OCI-LY3 (cell line): ENCODE results near the gene GMCL1.

Source experiments
- H2AFZ ChIP-seq: fragments of 200-600, 300-600 bp; shearing (Covaris generic); 2 replicates; pipeline ENCODE4 v1.6.0; 2014; ENCODE audit warnings: antibody characterized with exemption, low read depth, low read length
- H3K27ac ChIP-seq: fragments of 200-600, 300-600 bp; sonication (generic); 2 replicates; pipeline ENCODE4 v1.5.1; 2014; ENCODE audit warnings: mild to moderate bottlenecking, low read length, moderate library complexity, mixed read lengths
- H3K27me3 ChIP-seq: fragments of 200-600, 300-600 bp; sonication (generic); 2 replicates; pipeline ENCODE4 v1.6.1; 2014; ENCODE audit warnings: low read depth, low read length, mixed read lengths
- H3K36me3 ChIP-seq: fragments of 200-600, 300-600 bp; sonication (generic); replicated peaks from 2 replicates; pipeline ENCODE3; 2014; ENCODE audit warnings: low read depth, low read length, mixed read lengths
- H3K4me1 ChIP-seq: fragments of 300-600, 200-600 bp; sonication (generic); 2 replicates; pipeline ENCODE4 v1.6.1; 2014; ENCODE audit warnings: low read length, mixed read lengths
- H3K4me2 ChIP-seq: fragments of 200-600, 300-600 bp; sonication (generic); 2 replicates; pipeline ENCODE4 v1.6.1; 2014; ENCODE audit warnings: low read length, mixed read lengths
- H3K4me3 ChIP-seq: fragments of 300-600, 200-600 bp; sonication (generic); 2 replicates; pipeline ENCODE4 v1.5.1; 2014; ENCODE audit warnings: antibody characterized with exemption, mild to moderate bottlenecking, low read length, moderate library complexity
- H3K79me2 ChIP-seq: fragments of 300-600, 200-600 bp; shearing (Covaris generic); 2 replicates; pipeline ENCODE4 v1.6.1; 2014; ENCODE audit warnings: mild to moderate bottlenecking, low read length, mixed read lengths
- H3K9ac ChIP-seq: fragments of 300-600, 200-600 bp; shearing (Covaris generic); 2 replicates; pipeline ENCODE4 v1.6.0; 2014; ENCODE audit warnings: mild to moderate bottlenecking, low read length, moderate library complexity
- H3K9me3 ChIP-seq: fragments of 200-600, 300-600 bp; shearing (Covaris generic); 2 replicates; pipeline ENCODE4 v1.6.1; 2014; ENCODE audit warnings: low read length, mixed read lengths; ENCODE audit not compliant: insufficient read depth
- H4K20me1 ChIP-seq: fragments of 200-600, 300-600 bp; sonication (generic); 2 replicates; pipeline ENCODE4 v1.6.1; 2016; ENCODE audit warnings: low read length, mixed read lengths; ENCODE audit not compliant: insufficient read depth
- EZH2phosphoT487 ChIP-seq: fragments of 200-600 bp; shearing (Covaris generic); IDR thresholded peaks from 2 replicates; pipeline ENCODE4 v1.6.1; 2018; ENCODE audit warnings: antibody characterized with exemption, mixed run types, low read depth
- TF ChIP-seq, protein P1 (sequence below): fragments of 200-600, 300-600 bp; sonication (generic); IDR thresholded peaks from 2 replicates; pipeline ENCODE4 v1.5.1; 2014; ENCODE audit warnings: antibody characterized with exemption, low read length, low read depth

GMCL1 gene

DNA sequence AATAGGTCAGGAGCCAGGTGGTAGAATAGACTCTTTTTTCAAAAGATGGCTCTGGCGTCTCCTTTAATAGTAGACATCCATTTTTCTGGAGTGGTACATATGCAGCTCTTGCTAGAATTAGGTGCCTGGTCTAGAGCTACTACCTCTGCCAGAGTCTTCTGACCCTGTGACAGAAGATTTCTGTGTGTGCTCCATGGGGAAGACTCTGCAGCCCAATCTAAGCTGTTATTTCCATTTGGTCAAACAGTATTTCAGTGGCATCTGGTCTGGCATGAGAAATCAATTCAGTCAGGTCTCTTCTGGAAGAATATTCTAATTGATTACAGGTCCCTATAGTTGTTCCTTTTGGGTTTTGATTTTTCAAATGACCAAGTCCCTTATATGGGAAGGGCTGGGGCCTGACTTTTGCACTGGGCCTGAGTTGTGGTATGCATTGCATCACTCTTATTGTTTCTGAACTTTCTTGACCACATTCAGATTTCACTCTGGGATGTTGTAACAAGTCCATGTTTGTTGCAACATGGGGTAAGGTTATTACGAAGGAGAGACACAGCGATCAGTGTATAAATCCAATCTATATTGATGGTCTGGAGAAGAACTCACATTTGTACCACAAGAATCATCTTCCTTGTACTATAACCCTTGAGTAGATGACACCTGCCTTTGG, 97.5 kb downstream of the GMCL1 start:
- Histone ChIP-seq H3K4me3 (no peak overlapping the region), H2AFZ (no peak overlapping the region), H3K4me2 (no peak overlapping the region), H3K9me3 (no peaks in the 10 kb centered on the region), H3K4me1 (no peaks in the 10 kb centered on the region), H3K27ac (no peak overlapping the region), H3K9ac (no peak overlapping the region), H3K36me3 (no peaks in the 10 kb centered on the region), H3K79me2 (no peaks in the 10 kb centered on the region), H4K20me1 (no peaks in the 10 kb centered on the region), H3K27me3 (no peaks in the 10 kb centered on the region)
- TF ChIP-seq, protein P1, sequence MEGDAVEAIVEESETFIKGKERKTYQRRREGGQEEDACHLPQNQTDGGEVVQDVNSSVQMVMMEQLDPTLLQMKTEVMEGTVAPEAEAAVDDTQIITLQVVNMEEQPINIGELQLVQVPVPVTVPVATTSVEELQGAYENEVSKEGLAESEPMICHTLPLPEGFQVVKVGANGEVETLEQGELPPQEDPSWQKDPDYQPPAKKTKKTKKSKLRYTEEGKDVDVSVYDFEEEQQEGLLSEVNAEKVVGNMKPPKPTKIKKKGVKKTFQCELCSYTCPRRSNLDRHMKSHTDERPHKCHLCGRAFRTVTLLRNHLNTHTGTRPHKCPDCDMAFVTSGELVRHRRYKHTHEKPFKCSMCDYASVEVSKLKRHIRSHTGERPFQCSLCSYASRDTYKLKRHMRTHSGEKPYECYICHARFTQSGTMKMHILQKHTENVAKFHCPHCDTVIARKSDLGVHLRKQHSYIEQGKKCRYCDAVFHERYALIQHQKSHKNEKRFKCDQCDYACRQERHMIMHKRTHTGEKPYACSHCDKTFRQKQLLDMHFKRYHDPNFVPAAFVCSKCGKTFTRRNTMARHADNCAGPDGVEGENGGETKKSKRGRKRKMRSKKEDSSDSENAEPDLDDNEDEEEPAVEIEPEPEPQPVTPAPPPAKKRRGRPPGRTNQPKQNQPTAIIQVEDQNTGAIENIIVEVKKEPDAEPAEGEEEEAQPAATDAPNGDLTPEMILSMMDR: no peak
- no peak for TF ChIP-seq EZH2phosphoT487
